A673 (cell line): ENCODE measurements around the gene SCG5. TPM values are rescaled to one million over a fixed set of nuclear protein-coding genes. Genes with fewer than 3 reads are reported as not detected.

Experiments used
- BruUV-seq: library from RNA; stranded (reverse); fragments of 400-500 nt; replicated peaks from 2 replicates; lab custom pipeline; 2021; lab: Mats Ljungman, UMichigan
- CTCF ChIA-PET: fragments of 300-600 bp; sonication (Branson Sonifier 250); formaldehyde crosslinking; loops from one replicate; lab custom pipeline; 2022; ENCODE audit warnings: antibody characterized with exemption; lab: Charles Lee
- POLR2A ChIA-PET: fragments of 300-600 bp; sonication (Branson Sonifier 250); formaldehyde crosslinking; loops from one replicate; lab custom pipeline; 2022; ENCODE audit warnings: antibody characterized with exemption; ENCODE audit not compliant: low non-redundant PET; lab: Charles Lee
- DNase-seq: peaks from one replicate; pipeline ENCODE4 v3.0.0-alpha.2; 2015; ENCODE audit warnings: low spot score
- H3K27ac ChIP-seq: fragments of 200-600 bp; sonication (generic); 2 replicates; pipeline ENCODE4 v1.5.1; 2016; ENCODE audit warnings: mixed run types, low read depth, mild to moderate bottlenecking, mixed read lengths, antibody characterized with exemption, low read length; ENCODE audit not compliant: poor library complexity, severe bottlenecking
- H3K27me3 ChIP-seq: fragments of 200-600 bp; sonication (generic); replicated peaks from 2 replicates; pipeline ENCODE4 v1.6.1; 2017; ENCODE audit warnings: mixed run types, low read depth, mild to moderate bottlenecking, mixed read lengths, antibody characterized with exemption, low read length; ENCODE audit not compliant: insufficient read depth, poor library complexity
- H3K36me3 ChIP-seq: fragments of 200-600 bp; sonication (generic); 2 replicates; pipeline ENCODE4 v1.6.1; 2016; ENCODE audit warnings: mixed run types, mild to moderate bottlenecking, mixed read lengths, antibody characterized with exemption, low read length; ENCODE audit not compliant: insufficient read depth, poor library complexity, severe bottlenecking
- H3K4me1 ChIP-seq: fragments of 200-600 bp; sonication (generic); 2 replicates; pipeline ENCODE4 v1.6.1; 2017; ENCODE audit warnings: mixed run types, mild to moderate bottlenecking, mixed read lengths, antibody characterized with exemption, low read length; ENCODE audit not compliant: insufficient read depth, poor library complexity, severe bottlenecking
- H3K4me3 ChIP-seq: fragments of 200-600 bp; sonication (generic); 2 replicates; pipeline ENCODE4 v1.5.1; 2016; ENCODE audit warnings: low read depth, mixed run types, mild to moderate bottlenecking, mixed read lengths, low read length; ENCODE audit not compliant: poor library complexity, severe bottlenecking
- H3K9me3 ChIP-seq: fragments of 200-600 bp; sonication (generic); 2 replicates; pipeline ENCODE4 v1.6.1; 2016; ENCODE audit warnings: mixed run types, low read depth, mild to moderate bottlenecking, mixed read lengths, antibody characterized with exemption, low read length; ENCODE audit not compliant: poor library complexity, severe bottlenecking
- CTCF ChIP-seq: fragments of 300-800, 200-600 bp; sonication (generic); conservative IDR thresholded peaks from 2 replicates; pipeline ENCODE4 v1.5.1; 2017; ENCODE audit warnings: low read depth, mild to moderate bottlenecking, antibody characterized with exemption, low read length, moderate library complexity, mixed read lengths
- EZH2 ChIP-seq: fragments of 200-600 bp; sonication (generic); IDR thresholded peaks from 2 replicates; pipeline ENCODE4 v1.6.1; 2017; ENCODE audit warnings: borderline replicate concordance, low read depth, mild to moderate bottlenecking, mixed read lengths, antibody characterized with exemption, low read length; ENCODE audit not compliant: poor library complexity, severe bottlenecking
- intact Hi-C: fragments of 100-400 bp; cut with micrococcal nuclease; formaldehyde crosslinking; loops from one replicate; pipeline ENCODE4 v1.10.0; 2022; ENCODE audit not compliant: unreplicated experiment
- total RNA-seq: library from RNA; stranded (reverse); gene quantifications from 2 replicates; pipeline ENCODE4 v1.2.3, GENCODE V29; 2021

Gene SCG5
- total RNA-seq, 1 experiment from 2014 or later, result 3.1 TPM

- peaks cover 21% of the 10 kb centered on the region for H3K27me3 ChIP-seq
- no peaks in the 10 kb centered on the region for H3K9me3 ChIP-seq
- ChIA-PET CTCF (no interaction called here), POLR2A (no interaction called here)
- H3K36me3 ChIP-seq, result no peaks in the 10 kb centered on the region
- intact Hi-C loops, result loop anchor here (10.0 kb wide), 1 partner anchor 57 kb away; no protein-coding TSS in a partner anchor
- no peak for DNase-seq
- BruUV-seq, result no TSS peak
- no peak overlapping the region for H3K27ac ChIP-seq
- H3K4me3 ChIP-seq, result no peak overlapping the region
- no peaks in the 10 kb centered on the region for H3K4me1 ChIP-seq
- TF ChIP-seq CTCF, result no peak
- no peak for TF ChIP-seq EZH2
Measured at GRCh38 chr15:32737304-32737703, 95.8 kb downstream of the SCG5 start.

- Histone ChIP-seq H3K4me1 (no peaks in the 10 kb centered on the region), H3K27ac (no peak overlapping the region), H3K36me3 (no peaks in the 10 kb centered on the region), H3K27me3 (peaks cover 8% of the 10 kb centered on the region), H3K4me3 (no peak overlapping the region), H3K9me3 (no peaks in the 10 kb centered on the region)
- TF ChIP-seq CTCF, result no peak
- no peak for TF ChIP-seq EZH2
- BruUV-seq, result no TSS peak
- ChIA-PET POLR2A (no interaction called here), CTCF (no interaction called here)
- DNase-seq, result no peak
- intact Hi-C loops, result loop anchor here (10.0 kb wide), 1 partner anchor 56 kb away; no protein-coding TSS in a partner anchor
Measured at GRCh38 chr15:32738666-32739065, 97.2 kb downstream of the SCG5 start.

DNA sequence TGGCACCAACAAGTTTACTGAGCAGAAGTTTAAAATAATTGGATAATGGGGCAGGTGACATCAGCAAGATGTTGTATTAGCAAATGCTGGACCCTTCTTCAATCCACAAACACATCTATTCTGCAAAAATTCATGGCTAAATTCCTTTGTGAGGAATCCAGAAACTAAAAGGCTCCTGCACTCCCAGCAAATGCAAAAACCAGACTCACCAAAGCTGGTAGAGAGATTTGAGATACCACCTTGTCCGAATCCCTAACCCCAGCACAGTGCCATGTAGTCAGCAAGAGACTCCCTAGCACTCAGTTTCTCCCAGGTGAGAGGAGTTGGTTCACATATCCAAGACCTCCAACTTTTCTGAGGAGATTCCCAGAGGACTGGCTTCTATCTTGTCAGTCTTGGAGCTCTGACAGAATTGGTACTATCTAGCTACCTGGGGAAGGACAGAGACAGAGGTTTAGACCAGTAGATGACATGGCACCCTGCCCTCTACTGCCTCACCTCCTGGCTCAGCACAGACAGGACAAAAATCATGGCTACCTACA, 98.1 kb downstream of the SCG5 start:
- Histone ChIP-seq H3K9me3 (no peaks in the 10 kb centered on the region), H3K27me3 (peaks cover 4% of the 10 kb centered on the region), H3K27ac (no peak overlapping the region), H3K4me1 (no peaks in the 10 kb centered on the region), H3K4me3 (no peak overlapping the region), H3K36me3 (no peaks in the 10 kb centered on the region)
- POLR2A ChIA-PET, result no interaction called here
- intact Hi-C loops, result loop anchor here (10.0 kb wide), 1 partner anchor 55 kb away; no protein-coding TSS in a partner anchor
- CTCF ChIA-PET, result no interaction called here
- BruUV-seq, result no TSS peak
- TF ChIP-seq EZH2, result no peak
- no peak for TF ChIP-seq CTCF
- DNase-seq, result no peak
